ENCODE measurements around the gene CAPN10. TPM values are rescaled to one million over a fixed set of nuclear protein-coding genes. Genes with fewer than 3 reads are reported as not detected.

CAPN10 gene
- total RNA-seq, 1 donor from 2014 or later = 55.4 TPM

- Mint-ChIP-seq H3K27ac (no peak overlapping the region), H3K27me3 (ENCODE audit: insufficient read depth) (no peaks in the 10 kb centered on the region), H3K4me1 (ENCODE audit: low read depth) (peaks cover 23% of the 10 kb centered on the region), H3K4me3 (no peak overlapping the region), H3K36me3 (ENCODE audit: low read depth) (peaks cover 6% of the 10 kb centered on the region), H3K9me3 (no peaks in the 10 kb centered on the region)
- no peak for DNase-seq (ENCODE audit: low spot score)
- intact Hi-C loops (cut with micrococcal nuclease) = no loop called here
These were observed 13.4 kb upstream of the CAPN10 start for GRCh38 chr2:240573071-240573515.

DNA sequence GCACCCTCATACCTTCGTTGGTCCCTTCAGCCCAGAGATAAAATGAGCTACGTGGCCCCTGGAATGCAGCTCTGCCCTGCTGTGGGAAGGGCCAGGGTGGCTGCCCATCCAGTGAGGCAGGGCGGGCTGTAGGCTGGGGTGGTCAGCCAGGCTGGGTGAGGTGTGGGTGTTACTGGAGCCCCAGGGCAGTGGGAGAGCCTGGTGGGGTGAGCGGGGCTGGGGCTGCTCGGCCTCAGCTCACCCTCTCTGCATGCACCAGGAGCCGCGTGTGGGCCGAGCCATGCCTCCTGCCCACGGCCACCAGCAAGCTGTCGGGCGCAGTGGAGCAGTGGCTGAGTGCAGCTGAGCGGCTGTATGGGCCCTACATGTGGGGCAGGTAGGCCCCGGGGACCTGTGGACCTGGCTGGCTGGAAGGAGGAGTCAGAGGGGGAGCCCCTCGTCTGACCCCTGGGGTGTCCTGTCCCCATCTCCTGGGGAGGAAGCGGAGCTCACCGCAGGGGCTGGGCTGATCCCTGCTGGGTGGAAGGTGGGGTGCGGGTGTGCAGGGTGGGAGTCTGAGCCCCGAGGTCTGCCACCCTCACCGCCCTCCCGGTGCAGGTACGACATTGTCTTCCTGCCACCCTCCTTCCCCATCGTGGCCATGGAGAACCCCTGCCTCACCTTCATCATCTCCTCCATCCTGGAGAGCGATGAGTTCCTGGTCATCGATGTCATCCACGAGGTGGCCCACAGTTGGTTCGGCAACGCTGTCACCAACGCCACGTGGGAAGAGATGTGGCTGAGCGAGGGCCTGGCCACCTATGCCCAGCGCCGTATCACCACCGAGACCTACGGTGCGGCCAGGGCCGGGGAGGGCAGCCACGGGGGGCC lies 12.8 kb upstream of the CAPN10 start:
- Mint-ChIP-seq H3K36me3 (ENCODE audit: low read depth) (peaks cover 6% of the 10 kb centered on the region), H3K27me3 (ENCODE audit: insufficient read depth) (no peaks in the 10 kb centered on the region), H3K4me3 (no peak overlapping the region), H3K27ac (no peak overlapping the region), H3K4me1 (ENCODE audit: low read depth) (peaks cover 25% of the 10 kb centered on the region), H3K9me3 (no peaks in the 10 kb centered on the region)
- intact Hi-C loops (cut with micrococcal nuclease) = no loop called here
- DNase-seq (ENCODE audit: low spot score) = no peak

DNA sequence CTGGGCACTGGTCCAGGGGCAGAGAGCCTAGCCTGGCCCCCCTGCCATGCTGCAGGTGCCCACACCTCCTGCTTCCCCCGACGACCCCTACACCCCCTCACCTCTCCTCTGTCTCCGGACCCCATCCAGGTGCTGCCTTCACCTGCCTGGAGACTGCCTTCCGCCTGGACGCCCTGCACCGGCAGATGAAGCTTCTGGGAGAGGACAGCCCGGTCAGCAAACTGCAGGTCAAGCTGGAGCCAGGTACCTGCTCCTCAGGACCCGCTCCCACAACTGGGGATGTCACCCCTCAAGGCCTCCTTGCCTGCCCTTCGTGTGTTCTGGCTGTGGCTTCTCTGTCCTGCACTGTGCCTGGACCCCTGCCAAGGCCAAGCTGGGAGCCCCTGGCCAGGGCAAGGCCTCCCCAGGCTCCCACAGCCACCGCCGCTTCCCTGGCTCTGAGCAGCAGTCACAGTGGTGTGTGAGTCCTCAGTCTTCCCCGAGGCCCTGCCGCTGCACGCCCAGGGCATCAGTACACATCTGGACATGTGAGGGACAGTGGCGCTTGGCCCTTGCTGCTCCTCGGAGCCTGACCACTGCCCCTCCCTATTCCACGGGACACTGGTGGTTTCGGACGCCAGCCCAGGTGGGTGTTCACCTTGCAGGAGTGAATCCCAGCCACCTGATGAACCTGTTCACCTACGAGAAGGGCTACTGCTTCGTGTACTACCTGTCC lies 12.0 kb upstream of the CAPN10 start:
- H3K36me3 Mint-ChIP-seq (ENCODE audit: low read depth) = peaks cover 7% of the 10 kb centered on the region
- intact Hi-C loops (cut with micrococcal nuclease) = no loop called here
- no peak overlapping the region for H3K4me3 Mint-ChIP-seq
- DNase-seq (ENCODE audit: low spot score) = no peak
- H3K27me3 Mint-ChIP-seq (ENCODE audit: insufficient read depth) = no peaks in the 10 kb centered on the region
- H3K9me3 Mint-ChIP-seq = no peaks in the 10 kb centered on the region
- H3K27ac Mint-ChIP-seq = no peak overlapping the region
- H3K4me1 Mint-ChIP-seq (ENCODE audit: low read depth) = peaks cover 29% of the 10 kb centered on the region

- H3K9me3 Mint-ChIP-seq = no peaks in the 10 kb centered on the region
- no peak overlapping the region for H3K4me3 Mint-ChIP-seq
- DNase-seq (ENCODE audit: low spot score) = no peak
- intact Hi-C loops (cut with micrococcal nuclease) = no loop called here
- H3K27ac Mint-ChIP-seq = no peak overlapping the region
- peaks cover 30% of the 10 kb centered on the region for H3K4me1 Mint-ChIP-seq (ENCODE audit: low read depth)
- no peaks in the 10 kb centered on the region for H3K27me3 Mint-ChIP-seq (ENCODE audit: insufficient read depth)
- H3K36me3 Mint-ChIP-seq (ENCODE audit: low read depth) = peaks cover 14% of the 10 kb centered on the region
These were observed 11.2 kb upstream of the CAPN10 start for GRCh38 chr2:240575101-240575965.

DNA sequence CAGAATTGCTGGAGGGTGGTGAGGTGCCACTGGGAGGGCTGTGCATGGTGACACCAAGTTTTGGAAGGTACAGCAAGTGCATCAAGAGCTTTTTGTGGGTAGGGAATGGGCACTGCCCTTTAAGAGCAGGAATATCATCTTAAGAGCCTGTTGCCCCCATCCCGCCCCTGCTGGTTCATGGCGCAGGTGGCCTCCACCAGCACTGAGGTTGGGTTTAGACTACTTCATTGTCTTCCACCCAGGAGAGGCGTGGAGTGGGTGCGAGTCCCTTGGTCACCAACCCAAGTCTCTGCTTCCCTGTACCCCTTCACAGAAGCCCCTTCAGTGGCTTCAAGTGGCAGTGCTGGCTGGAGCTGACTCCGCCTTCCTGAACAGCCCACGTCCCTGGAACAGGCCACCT lies 10.5 kb upstream of the CAPN10 start:
- no peaks in the 10 kb centered on the region for H3K9me3 Mint-ChIP-seq
- no peaks in the 10 kb centered on the region for H3K27me3 Mint-ChIP-seq (ENCODE audit: insufficient read depth)
- DNase-seq (ENCODE audit: low spot score) = no peak
- no peak overlapping the region for H3K27ac Mint-ChIP-seq
- intact Hi-C loops (cut with micrococcal nuclease) = no loop called here
- peaks cover 18% of the 10 kb centered on the region for H3K36me3 Mint-ChIP-seq (ENCODE audit: low read depth)
- H3K4me3 Mint-ChIP-seq = no peak overlapping the region
- H3K4me1 Mint-ChIP-seq (ENCODE audit: low read depth) = peaks cover 25% of the 10 kb centered on the region

- H3K4me1 Mint-ChIP-seq (ENCODE audit: low read depth) = peaks cover 20% of the 10 kb centered on the region
- intact Hi-C loops (cut with micrococcal nuclease) = no loop called here
These were observed 9.9 kb upstream of the CAPN10 start for GRCh38 chr2:240576436-240577205.

DNA sequence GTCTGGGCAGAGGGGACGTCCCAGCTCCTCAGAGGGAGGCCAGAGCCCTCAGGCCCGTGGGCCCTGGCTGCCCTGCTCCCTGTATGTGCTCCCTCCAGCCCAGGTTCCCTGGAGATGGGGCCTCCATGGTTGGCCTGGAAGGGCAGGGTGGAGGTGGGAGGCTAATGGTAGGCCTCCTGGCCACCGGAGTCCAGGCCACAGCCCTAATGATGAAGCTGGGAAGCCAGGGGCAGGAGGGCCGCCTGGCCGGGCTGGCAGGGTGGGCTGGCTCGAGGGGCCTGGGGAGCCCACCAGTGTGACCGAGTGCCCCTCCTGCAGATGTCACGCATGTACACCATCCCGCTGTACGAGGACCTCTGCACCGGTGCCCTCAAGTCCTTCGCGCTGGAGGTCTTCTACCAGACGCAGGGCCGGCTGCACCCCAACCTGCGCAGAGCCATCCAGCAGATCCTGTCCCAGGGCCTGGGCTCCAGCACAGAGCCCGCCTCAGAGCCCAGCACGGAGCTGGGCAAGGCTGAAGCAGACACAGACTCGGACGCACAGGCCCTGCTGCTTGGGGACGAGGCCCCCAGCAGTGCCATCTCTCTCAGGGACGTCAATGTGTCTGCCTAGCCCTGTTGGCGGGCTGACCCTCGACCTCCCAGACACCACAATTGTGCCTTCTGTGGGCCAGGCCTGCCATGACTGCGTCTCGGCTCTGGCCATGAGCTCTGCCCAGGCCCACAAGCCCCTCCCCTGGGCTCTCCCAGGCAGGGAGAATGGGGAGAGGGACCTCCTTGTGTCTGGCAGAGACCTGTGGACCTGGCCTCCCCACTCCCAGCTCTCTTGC lies 9.0 kb upstream of the CAPN10 start:
- H3K27me3 Mint-ChIP-seq (ENCODE audit: insufficient read depth) = no peaks in the 10 kb centered on the region
- intact Hi-C loops (cut with micrococcal nuclease) = no loop called here
- no peak for DNase-seq (ENCODE audit: low spot score)
- H3K9me3 Mint-ChIP-seq = no peaks in the 10 kb centered on the region
- H3K4me1 Mint-ChIP-seq (ENCODE audit: low read depth) = peaks cover 24% of the 10 kb centered on the region
- no peak overlapping the region for H3K27ac Mint-ChIP-seq
- H3K36me3 Mint-ChIP-seq (ENCODE audit: low read depth) = peaks cover 16% of the 10 kb centered on the region
- no peak overlapping the region for H3K4me3 Mint-ChIP-seq

More at GRCh38 chr2:240576436-240577205, 9.9 kb upstream of the CAPN10 start:
- Mint-ChIP-seq H3K36me3 (ENCODE audit: low read depth) (peaks cover 14% of the 10 kb centered on the region), H3K27ac (no peak overlapping the region), H3K27me3 (ENCODE audit: insufficient read depth) (no peaks in the 10 kb centered on the region), H3K4me3 (no peak overlapping the region), H3K9me3 (no peaks in the 10 kb centered on the region)
- no peak for DNase-seq (ENCODE audit: low spot score)

DNA sequence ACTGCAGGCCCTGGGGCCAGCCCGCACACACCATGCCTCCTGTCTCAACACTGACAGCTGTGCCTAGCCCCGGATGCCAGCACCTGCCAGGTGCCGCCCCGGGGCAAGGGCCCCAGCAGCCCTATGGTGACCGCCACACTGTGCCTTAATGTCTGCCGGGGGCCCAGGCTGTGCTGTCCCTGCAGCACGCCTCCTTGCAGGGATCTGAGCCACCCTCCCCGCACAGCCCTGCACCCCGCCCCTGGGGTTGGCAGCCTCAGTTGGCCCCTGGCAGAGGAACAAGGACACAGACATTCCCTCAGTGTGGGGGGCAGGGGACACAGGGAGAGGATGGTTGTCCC lies 8.5 kb upstream of the CAPN10 start:
- Mint-ChIP-seq H3K36me3 (ENCODE audit: low read depth) (peaks cover 16% of the 10 kb centered on the region), H3K4me1 (ENCODE audit: low read depth) (peaks cover 29% of the 10 kb centered on the region), H3K27me3 (ENCODE audit: insufficient read depth) (no peaks in the 10 kb centered on the region), H3K27ac (no peak overlapping the region), H3K9me3 (no peaks in the 10 kb centered on the region), H3K4me3 (no peak overlapping the region)
- intact Hi-C loops (cut with micrococcal nuclease) = no loop called here
- DNase-seq (ENCODE audit: low spot score) = no peak

DNA sequence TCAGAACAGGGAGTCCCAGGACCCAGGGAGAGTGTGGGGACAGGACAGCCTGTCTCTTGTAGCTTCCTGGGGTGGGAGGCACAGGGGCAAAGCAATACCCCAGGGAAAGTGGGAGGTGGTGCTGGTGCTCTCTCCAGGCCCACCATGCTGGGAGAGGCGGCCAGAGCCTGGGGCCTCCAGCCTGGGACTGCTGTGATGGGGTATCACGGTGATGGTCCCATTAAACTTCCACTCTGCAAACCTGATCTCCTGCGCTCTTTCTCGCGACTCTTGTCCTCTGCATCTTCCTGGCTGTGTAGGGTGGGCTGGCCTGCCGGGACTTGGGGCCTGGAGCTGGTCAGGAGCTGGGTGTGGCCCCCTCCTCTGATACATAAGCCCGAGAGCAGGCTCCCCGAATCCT lies 8.0 kb upstream of the CAPN10 start:
- no peak for DNase-seq (ENCODE audit: low spot score)
- Mint-ChIP-seq H3K4me3 (no peak overlapping the region), H3K36me3 (ENCODE audit: low read depth) (peaks cover 16% of the 10 kb centered on the region), H3K27me3 (ENCODE audit: insufficient read depth) (no peaks in the 10 kb centered on the region), H3K9me3 (no peaks in the 10 kb centered on the region), H3K27ac (no peak overlapping the region), H3K4me1 (ENCODE audit: low read depth) (peaks cover 29% of the 10 kb centered on the region)
- intact Hi-C loops (cut with micrococcal nuclease) = no loop called here

GRCh38 chr2:240579071-240579762 lies 7.3 kb upstream of the CAPN10 start:
- Mint-ChIP-seq H3K36me3 (ENCODE audit: low read depth) (peaks cover 16% of the 10 kb centered on the region), H3K4me1 (ENCODE audit: low read depth) (peaks cover 29% of the 10 kb centered on the region), H3K4me3 (peak overlapping the region; percentile 15), H3K27me3 (ENCODE audit: insufficient read depth) (no peaks in the 10 kb centered on the region), H3K27ac (peak overlapping the region; percentile 63), H3K9me3 (no peaks in the 10 kb centered on the region)
- intact Hi-C loops (cut with micrococcal nuclease) = no loop called here
- no peak for DNase-seq (ENCODE audit: low spot score)

All from activated T-helper 1 cell treated with anti-CD3 and anti-CD28 coated beads, Interleukin-12 subunit alpha, Interleukin-12 subunit beta, Interleukin-2, Interleukin-4 antibody, amounts not matched to agents 30 ng/mL and 10 ng/mL and 1 ng/mL, durations not matched to agents 14 hours and 24 hours and 36 hours (primary cell).